Measurements from ENCODE around the gene KLF15.
A peak's percentile ranks its signal among the peaks of the same experiment; 100 is the strongest.

KLF15 gene

DNA sequence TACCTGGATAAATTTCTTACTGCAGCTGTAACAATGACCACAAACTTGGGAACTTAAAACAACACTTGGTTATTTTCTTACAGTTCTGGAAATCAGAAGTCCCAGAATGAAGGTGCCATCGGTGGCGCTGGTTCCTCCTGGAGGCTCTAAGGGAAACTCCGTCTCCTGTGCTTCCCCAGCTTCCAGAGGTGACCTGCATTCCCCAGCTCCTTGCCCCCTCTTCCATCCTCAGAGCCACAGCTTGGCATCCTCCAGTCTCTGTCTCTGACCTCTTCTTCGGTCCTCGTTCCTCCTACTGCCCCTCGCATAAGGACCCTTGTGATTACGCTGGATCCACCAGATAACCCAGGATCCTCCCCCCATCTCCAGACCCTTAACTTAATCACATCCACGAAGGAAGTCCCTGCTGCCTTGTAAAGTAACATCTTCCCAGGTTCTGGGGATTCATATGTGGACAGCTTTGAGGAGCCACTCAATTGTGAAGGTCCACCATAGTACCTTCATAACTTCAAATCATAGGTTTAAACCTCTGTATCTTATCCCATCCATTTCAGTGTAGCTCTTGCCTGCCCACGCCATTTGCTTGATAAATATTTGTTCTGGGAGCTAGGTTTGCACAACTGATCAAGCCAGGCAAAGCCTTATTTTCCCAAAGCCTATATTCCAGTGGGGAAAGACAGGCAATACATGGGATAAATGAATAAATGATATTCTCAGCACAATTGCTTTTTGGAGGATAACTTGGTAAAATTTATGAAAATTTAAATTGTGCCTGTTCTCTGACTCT is 34.8 kb downstream of the KLF15 start:
- no peaks in the 10 kb centered on the region for H3K4me1 ChIP-seq
- H3K9me3 ChIP-seq, result peaks cover 0 to 10% (median 0%) of the 10 kb centered on the region in 3 donors
- no peaks in the 10 kb centered on the region for H3K27me3 ChIP-seq
- peak in 1 of 2 donors; percentile 14 for DNase-seq
- peaks cover 0 to 6% (median 0%) of the 10 kb centered on the region in 3 donors for H3K36me3 ChIP-seq
- no peak overlapping the region for H3K27ac ChIP-seq
- intact Hi-C loops (cut with DNase I; ENCODE audit: low total_unique reads), result no loop called here
- TF ChIP-seq, protein P1, sequence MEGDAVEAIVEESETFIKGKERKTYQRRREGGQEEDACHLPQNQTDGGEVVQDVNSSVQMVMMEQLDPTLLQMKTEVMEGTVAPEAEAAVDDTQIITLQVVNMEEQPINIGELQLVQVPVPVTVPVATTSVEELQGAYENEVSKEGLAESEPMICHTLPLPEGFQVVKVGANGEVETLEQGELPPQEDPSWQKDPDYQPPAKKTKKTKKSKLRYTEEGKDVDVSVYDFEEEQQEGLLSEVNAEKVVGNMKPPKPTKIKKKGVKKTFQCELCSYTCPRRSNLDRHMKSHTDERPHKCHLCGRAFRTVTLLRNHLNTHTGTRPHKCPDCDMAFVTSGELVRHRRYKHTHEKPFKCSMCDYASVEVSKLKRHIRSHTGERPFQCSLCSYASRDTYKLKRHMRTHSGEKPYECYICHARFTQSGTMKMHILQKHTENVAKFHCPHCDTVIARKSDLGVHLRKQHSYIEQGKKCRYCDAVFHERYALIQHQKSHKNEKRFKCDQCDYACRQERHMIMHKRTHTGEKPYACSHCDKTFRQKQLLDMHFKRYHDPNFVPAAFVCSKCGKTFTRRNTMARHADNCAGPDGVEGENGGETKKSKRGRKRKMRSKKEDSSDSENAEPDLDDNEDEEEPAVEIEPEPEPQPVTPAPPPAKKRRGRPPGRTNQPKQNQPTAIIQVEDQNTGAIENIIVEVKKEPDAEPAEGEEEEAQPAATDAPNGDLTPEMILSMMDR (IDR thresholded peaks at IDR 0.05), result no peak
- no peak overlapping the region for H3K4me3 ChIP-seq

DNA sequence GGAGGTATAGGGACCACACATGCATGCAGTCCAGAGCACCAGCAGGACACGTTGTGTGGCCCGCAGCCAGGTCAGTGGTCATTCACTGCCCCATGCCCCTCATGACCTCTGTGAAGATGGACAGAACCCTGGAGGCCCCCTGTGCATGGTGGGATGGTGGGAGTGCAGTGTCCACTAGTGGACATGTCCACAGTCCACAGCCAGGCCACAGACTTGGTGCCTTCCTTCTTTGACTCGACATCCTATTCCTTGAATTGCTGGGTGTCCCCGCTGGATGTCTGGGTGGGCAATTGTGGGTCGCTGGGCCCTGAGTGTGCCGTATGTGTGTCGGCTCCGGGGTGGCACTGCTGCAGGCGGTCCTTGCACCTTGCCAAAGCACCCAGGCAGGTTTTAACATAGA is 35.7 kb downstream of the KLF15 start:
- H3K27me3 ChIP-seq, result no peaks in the 10 kb centered on the region
- H3K27ac ChIP-seq, result no peak overlapping the region

GRCh38 chr3:126320517-126321293 is 36.5 kb downstream of the KLF15 start:
- Histone ChIP-seq H3K27me3 (no peaks in the 10 kb centered on the region), H3K9me3 (no peaks in the 10 kb centered on the region), H3K36me3 (no peaks in the 10 kb centered on the region), H3K27ac (no peak overlapping the region), H3K4me1 (no peaks in the 10 kb centered on the region), H3K4me3 (no peak overlapping the region)
- DNase-seq, result peak in 1 of 2 donors; percentile 15
- TF ChIP-seq, protein P1 (IDR thresholded peaks at IDR 0.05), result no peak
- intact Hi-C loops (cut with DNase I; ENCODE audit: low total_unique reads), result no loop called here

More for the DNA sequence above, 35.7 kb downstream of the KLF15 start:
- peak in 1 of 2 donors; percentile 20 for DNase-seq
- no peak overlapping the region for H3K4me3 ChIP-seq
- H3K4me1 ChIP-seq, result no peaks in the 10 kb centered on the region
- TF ChIP-seq, protein P1 (IDR thresholded peaks at IDR 0.05), result no peak
- no peaks in the 10 kb centered on the region for H3K36me3 ChIP-seq
- peaks cover 0 to 3% (median 0%) of the 10 kb centered on the region in 3 donors for H3K9me3 ChIP-seq
- intact Hi-C loops (cut with DNase I; ENCODE audit: low total_unique reads), result no loop called here

DNA sequence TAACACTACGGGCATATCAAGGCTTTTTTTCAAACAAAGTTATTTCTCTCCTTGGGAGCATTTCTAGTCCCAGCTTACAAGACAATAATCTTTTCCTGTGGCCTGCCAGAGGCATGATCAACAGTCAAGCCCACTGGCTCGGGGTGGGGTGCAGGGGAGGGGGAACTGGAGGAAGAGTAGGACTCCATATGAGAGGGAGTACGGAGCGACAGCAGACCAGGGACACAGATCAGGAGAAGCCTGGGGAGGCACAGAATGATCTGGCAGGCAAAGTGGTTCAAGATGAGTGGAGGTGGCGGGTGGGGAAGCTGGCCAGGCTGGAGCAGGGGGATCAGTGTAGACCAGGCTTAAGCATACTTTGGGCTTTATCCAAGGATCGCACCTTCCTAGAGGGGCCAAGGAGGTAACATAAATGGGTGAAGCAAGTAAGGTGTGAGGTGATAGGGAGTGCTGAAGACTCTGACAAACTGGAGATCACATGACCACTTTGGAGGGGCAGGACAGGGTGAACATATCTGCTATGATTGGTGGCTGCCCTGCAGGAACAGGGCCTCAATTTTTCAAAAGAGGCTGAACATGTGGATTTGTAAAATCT is 37.4 kb downstream of the KLF15 start:
- Histone ChIP-seq H3K4me1 (no peaks in the 10 kb centered on the region), H3K4me3 (no peak overlapping the region), H3K27me3 (no peaks in the 10 kb centered on the region), H3K27ac (no peak overlapping the region), H3K36me3 (no peaks in the 10 kb centered on the region), H3K9me3 (no peaks in the 10 kb centered on the region)
- TF ChIP-seq, protein P1 (IDR thresholded peaks at IDR 0.05), result no peak
- peak in 1 of 2 donors; percentile 11 for DNase-seq
- intact Hi-C loops (cut with DNase I; ENCODE audit: low total_unique reads), result no loop called here

GRCh38 chr3:126317029-126317996 is 39.9 kb downstream of the KLF15 start:
- Histone ChIP-seq H3K27ac (no peak overlapping the region), H3K4me3 (no peak overlapping the region), H3K4me1 (no peaks in the 10 kb centered on the region), H3K9me3 (no peaks in the 10 kb centered on the region), H3K27me3 (no peaks in the 10 kb centered on the region), H3K36me3 (no peaks in the 10 kb centered on the region)
- TF ChIP-seq, protein P1 (IDR thresholded peaks at IDR 0.05), result no peak
- intact Hi-C loops (cut with DNase I; ENCODE audit: low total_unique reads), result no loop called here
- DNase-seq, result peak in 1 of 2 donors; percentile 16

Data from tibial artery (tissue), 4 donors.